Type B pancreatic cell (in vitro differentiated cells): ENCODE data around the gene NRXN2. TPM values are rescaled to one million over a fixed set of nuclear protein-coding genes. Genes with fewer than 3 reads are reported as not detected.
A peak's percentile ranks its signal among the peaks of the same experiment; 100 is the strongest.

ENCODE experiments used
- DNase-seq: peaks from one replicate; pipeline ENCODE4 v3.0.0; 2021; ENCODE audit warnings: mixed read lengths; ENCODE audit not compliant: unreplicated experiment; ENCODE audit errors: extremely low spot score
- H3K27ac Mint-ChIP-seq: 2 replicates; pipeline ENCODE4 v1.8.0; 2021; ENCODE audit warnings: mild to moderate bottlenecking, mixed read lengths
- H3K27me3 Mint-ChIP-seq: 2 replicates; pipeline ENCODE4 v1.8.0; 2021; ENCODE audit warnings: mixed read lengths
- H3K36me3 Mint-ChIP-seq: 2 replicates; pipeline ENCODE4 v1.8.0; 2021; ENCODE audit warnings: mixed read lengths
- H3K4me1 Mint-ChIP-seq: one replicate; pipeline ENCODE4 v1.8.0; 2021; ENCODE audit warnings: mixed read lengths; ENCODE audit not compliant: unreplicated experiment
- H3K4me3 Mint-ChIP-seq: 2 replicates; pipeline ENCODE4 v1.8.0; 2021; ENCODE audit warnings: mild to moderate bottlenecking, mixed read lengths
- H3K9me3 Mint-ChIP-seq: 2 replicates; pipeline ENCODE4 v1.8.0; 2021; ENCODE audit warnings: mixed read lengths
- CTCF ChIP-seq: fragments of 200-600 bp; sonication (generic); conservative IDR thresholded peaks from 2 replicates; pipeline ENCODE4 v1.5.0; 2021; ENCODE audit warnings: antibody characterized with exemption, mild to moderate bottlenecking
- long read RNA-seq: library from polyadenylated mRNA; unstranded; transcript quantifications from one replicate; pipeline ENCODE4 v2.0.0, GENCODE V29; 2020
- total RNA-seq: library from RNA; stranded (reverse); gene quantifications from 2 replicates; pipeline ENCODE4 v1.2.1, GENCODE V29; 2021; ENCODE audit warnings: low replicate concordance

Gene NRXN2
- total RNA-seq: 12.7 and 22.1 TPM in 2 replicates
- long read RNA-seq: 0 reads

GRCh38 chr11:64723117-64723906 is at the start of gene NRXN2:
Gene NRXN2, minus strand, starts transcription at chr11:64723197. Its CDS starts 9,498 bp downstream, at chr11:64713699.
- H3K27me3 Mint-ChIP-seq: peaks cover 68% of the 10 kb centered on the region
- peak; percentile 99 for TF ChIP-seq CTCF
- peaks cover 18% of the 10 kb centered on the region for H3K4me1 Mint-ChIP-seq
- peak within 1 kb of the TSS; percentile 75 for H3K4me3 Mint-ChIP-seq
- no peaks in the 10 kb centered on the region for H3K9me3 Mint-ChIP-seq
- no peaks in the 10 kb centered on the region for H3K36me3 Mint-ChIP-seq
- DNase-seq: peak; percentile 89
- no peak within 1 kb of the TSS for H3K27ac Mint-ChIP-seq

- no peak for TF ChIP-seq CTCF
- Mint-ChIP-seq H3K9me3 (no peaks in the 10 kb centered on the region), H3K36me3 (peaks cover 76% of the 10 kb centered on the region), H3K4me1 (peaks cover 26% of the 10 kb centered on the region), H3K4me3 (no peak overlapping the region), H3K27ac (peak overlapping the region; percentile 53), H3K27me3 (no peaks in the 10 kb centered on the region)
- no peak for DNase-seq
Observed at GRCh38 chr11:64772303-64773018, 49.5 kb upstream of the NRXN2 start.

GRCh38 chr11:64771861-64772260 is 48.9 kb upstream of the NRXN2 start:
- Mint-ChIP-seq H3K36me3 (peaks cover 70% of the 10 kb centered on the region), H3K27ac (no peak overlapping the region), H3K9me3 (no peaks in the 10 kb centered on the region), H3K4me3 (no peak overlapping the region), H3K27me3 (no peaks in the 10 kb centered on the region), H3K4me1 (peaks cover 22% of the 10 kb centered on the region)
- no peak for TF ChIP-seq CTCF
- DNase-seq: no peak

GRCh38 chr11:64770120-64770519 is 47.1 kb upstream of the NRXN2 start:
- peaks cover 14% of the 10 kb centered on the region for H3K4me1 Mint-ChIP-seq
- H3K27me3 Mint-ChIP-seq: no peaks in the 10 kb centered on the region
- no peak overlapping the region for H3K4me3 Mint-ChIP-seq
- no peaks in the 10 kb centered on the region for H3K9me3 Mint-ChIP-seq
- peaks cover 58% of the 10 kb centered on the region for H3K36me3 Mint-ChIP-seq
- TF ChIP-seq CTCF: no peak
- DNase-seq: no peak
- no peak overlapping the region for H3K27ac Mint-ChIP-seq

DNA sequence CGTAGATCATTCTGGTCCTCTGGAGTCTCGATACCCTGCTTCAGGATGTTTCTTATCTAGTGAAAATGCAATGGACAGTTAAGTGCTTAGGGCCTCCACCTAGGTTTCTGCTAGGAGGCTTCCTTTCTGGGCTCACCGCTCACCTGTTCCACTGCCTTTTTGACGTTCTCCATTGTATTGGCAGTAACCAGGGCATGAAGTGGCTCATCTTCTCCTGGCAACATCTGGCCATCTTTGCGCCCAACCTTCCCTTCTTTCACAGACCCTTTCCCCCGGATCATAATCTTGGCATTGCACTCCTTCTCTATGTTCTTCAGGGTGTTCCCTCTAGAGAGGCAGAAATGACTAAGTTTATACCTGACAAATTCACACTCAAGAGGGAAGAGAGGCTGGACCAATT is 46.3 kb upstream of the NRXN2 start:
- no peak overlapping the region for H3K27ac Mint-ChIP-seq
- peaks cover 62% of the 10 kb centered on the region for H3K36me3 Mint-ChIP-seq
- no peaks in the 10 kb centered on the region for H3K9me3 Mint-ChIP-seq
- H3K4me1 Mint-ChIP-seq: peaks cover 20% of the 10 kb centered on the region
- no peak for TF ChIP-seq CTCF
- H3K4me3 Mint-ChIP-seq: no peak overlapping the region
- no peaks in the 10 kb centered on the region for H3K27me3 Mint-ChIP-seq
- DNase-seq: no peak
